A549 (cell line): ENCODE measurements around the gene MMRN1. TPM values are rescaled to one million over a fixed set of nuclear protein-coding genes. Genes with fewer than 3 reads are reported as not detected.

Experiments used
- ATAC-seq, 2 experiments: fragments of 200-7000 bp in 1 of 2; fragments of >200 bp in 1 of 2; cut with Nextera tagmentation in 1 of 2; cut with Tn5 transposase in 1 of 2; 3 replicates each; pipeline versions ENCODE4 v1.8.0 to v1.9.1; 2018 to 2020; ENCODE audit warnings: mild to moderate bottlenecking in 1 of 2, moderate library complexity in 1 of 2
- CTCF ChIA-PET: fragments of 300-600 bp; sonication (Branson Sonifier 250); formaldehyde crosslinking; extraction: SDS; loops from one replicate; lab custom pipeline; 2021; ENCODE audit warnings: antibody characterized with exemption, inconsistent platforms; lab: Yijun Ruan, JAX
- POLR2A ChIA-PET: fragments of 350-600 bp; formaldehyde crosslinking; extraction: SDS; loops from one replicate; lab custom pipeline; 2021; ENCODE audit warnings: antibody characterized with exemption, inconsistent platforms; lab: Yijun Ruan, JAX
- DNase-seq, 2 experiments: peaks; one replicate each; pipeline versions ENCODE4 v3.0.0 to v3.0.0-alpha.2; 2011 to 2016; ENCODE audit warnings: low read depth in 1 of 2, low spot score in 1 of 2
- FAIRE-seq: peaks from 2 replicates; lab custom pipeline; 2011; peaks lifted over from hg19 to GRCh38; lab: Jason Lieb, UNC
- H3K27ac ChIP-seq, 2 experiments: fragments of >200 bp; sonication (Bioruptor Twin); formaldehyde crosslinking; 3 replicates each; pipeline ENCODE4 v1.5.1; 2016 to 2017
- H3K4me1 ChIP-seq: fragments of >200 bp; sonication (Bioruptor Twin); formaldehyde crosslinking; 3 replicates; pipeline ENCODE4 v1.6.1; 2016
- H3K4me2 ChIP-seq: fragments of >200 bp; sonication (Bioruptor Twin); formaldehyde crosslinking; 3 replicates; pipeline ENCODE4 v1.6.1; 2016
- H3K4me3 ChIP-seq: fragments of >200 bp; sonication (Bioruptor Twin); formaldehyde crosslinking; 3 replicates; pipeline ENCODE4 v1.5.1; 2016
- H3K9me3 ChIP-seq: fragments of >200 bp; sonication (Bioruptor Twin); formaldehyde crosslinking; 3 replicates; pipeline ENCODE4 v1.6.1; 2016
- BCL3 ChIP-seq: fragments of >200 bp; sonication (Bioruptor Twin); formaldehyde crosslinking; IDR thresholded peaks from 3 replicates; pipeline ENCODE4 v1.6.1; 2016
- CBX8 ChIP-seq: fragments of 200-600 bp; sonication (generic); IDR thresholded peaks from 2 replicates; pipeline ENCODE4 v1.6.1; 2016
- CEBPB ChIP-seq, 2 experiments: fragments of >200 bp in 1 of 2; sonication (Bioruptor Twin) in 1 of 2; formaldehyde crosslinking in 1 of 2; IDR thresholded peaks; 2 replicates each; pipeline ENCODE4 v1.6.1; 2012 to 2016
- CHD2 ChIP-seq: fragments of 150-350 bp; IDR thresholded peaks from 2 replicates; pipeline ENCODE4 v1.6.1; 2014; ENCODE audit warnings: low read length; ENCODE audit not compliant: partially characterized antibody
- CTCF ChIP-seq: fragments of >200 bp; sonication (Bioruptor Twin); formaldehyde crosslinking; IDR thresholded peaks from 3 replicates; pipeline ENCODE4 v1.5.1; 2016
- EHMT2 ChIP-seq: fragments of 200-600 bp; sonication (generic); IDR thresholded peaks from 2 replicates; pipeline ENCODE4 v1.6.1; 2016; ENCODE audit warnings: antibody characterized with exemption, low read depth, mild to moderate bottlenecking, moderate library complexity
- ELK1 ChIP-seq: fragments of 150-350 bp; IDR thresholded peaks from 2 replicates; pipeline ENCODE4 v1.6.1; 2014; ENCODE audit warnings: low read depth, mild to moderate bottlenecking, low read length
- ESRRA ChIP-seq: fragments of 150-350 bp; IDR thresholded peaks from 2 replicates; pipeline ENCODE4 v1.6.1; 2014; ENCODE audit warnings: mild to moderate bottlenecking, low read length, borderline replicate concordance
- HOXB5 ChIP-seq: fragments of 250-450 bp; sonication (Bioruptor Pico); IDR thresholded peaks from 2 replicates; pipeline ENCODE4 v1.5.0; 2020; ENCODE audit warnings: mild to moderate bottlenecking, moderate library complexity
- KDM1A ChIP-seq: fragments of 200-600 bp; sonication (generic); IDR thresholded peaks from 2 replicates; pipeline ENCODE4 v1.6.1; 2016; ENCODE audit warnings: low read depth, mild to moderate bottlenecking
- KDM5A ChIP-seq: fragments of 200-600 bp; sonication (generic); IDR thresholded peaks from 2 replicates; pipeline ENCODE4 v1.6.1; 2016; ENCODE audit warnings: antibody characterized with exemption, mild to moderate bottlenecking
- MAX ChIP-seq: IDR thresholded peaks from 2 replicates; pipeline ENCODE4 v1.6.1; 2012
- MAZ ChIP-seq: fragments of 150-350 bp; IDR thresholded peaks from 2 replicates; pipeline ENCODE4 v1.6.1; 2014; ENCODE audit warnings: antibody characterized with exemption, low read depth, low read length, borderline replicate concordance
- MYC ChIP-seq: IDR thresholded peaks from 2 replicates; pipeline ENCODE4 v1.6.1; 2012; ENCODE audit warnings: mild to moderate bottlenecking, inconsistent platforms, low read length, improper control_type of control experiment, borderline replicate concordance
- NFE2L2 ChIP-seq: fragments of 150-350 bp; conservative IDR thresholded peaks from 2 replicates; pipeline ENCODE4 v1.6.1; 2014; ENCODE audit warnings: low read length
- PBX3 ChIP-seq: IDR thresholded peaks from 2 replicates; pipeline ENCODE4 v1.6.1; 2012
- POLR2AphosphoS2 ChIP-seq: conservative IDR thresholded peaks from 2 replicates; pipeline ENCODE4 v1.6.1; 2012; ENCODE audit warnings: low read length, improper control_type of control experiment, inconsistent platforms
- REST ChIP-seq: fragments of 200-600 bp; sonication (generic); IDR thresholded peaks from 2 replicates; pipeline ENCODE4 v1.6.1; 2016; ENCODE audit warnings: antibody characterized with exemption, mild to moderate bottlenecking, moderate library complexity
- RFX5 ChIP-seq: fragments of 450-650 bp; IDR thresholded peaks from 2 replicates; pipeline ENCODE4 v1.7.1; 2014; ENCODE audit warnings: antibody characterized with exemption, mild to moderate bottlenecking, moderate library complexity
- TFCP2L1 ChIP-seq: fragments of 250-450 bp; sonication (Bioruptor Pico); IDR thresholded peaks from 2 replicates; pipeline ENCODE4 v1.5.0; 2021; ENCODE audit warnings: mild to moderate bottlenecking
- ZSCAN20 ChIP-seq: fragments of 250-450 bp; sonication (Bioruptor Pico); IDR thresholded peaks from 2 replicates; pipeline ENCODE4 v1.8.0; 2022; ENCODE audit warnings: mild to moderate bottlenecking, moderate library complexity
- WGBS: methylation state at CpG from one replicate; pipeline ENCODE4 v1.1.6; 2017; ENCODE audit errors: missing lambda C conversion rate; 5-methylcytosine and 5-hydroxymethylcytosine counted together
- polyA plus RNA-seq, 4 experiments: library from polyadenylated mRNA; depleted of rRNA in 3 of 4; stranded (reverse); fragments of >200 nt; fragmentation: RNase III in 1 of 4; extraction: RNeasy Plus Mini Kit Qiagen cat#74134 plus additional on column Dnase treatment in 1 of 4; gene quantifications; 2 replicates in 3 of 4; 3 replicates in 1 of 4; pipeline ENCODE4 v1.2.3, GENCODE V29; 2011 to 2017
- TF ChIP-seq, protein P1 (sequence below): fragments of >200 bp; sonication (Bioruptor Twin); formaldehyde crosslinking; IDR thresholded peaks from 2 replicates; pipeline ENCODE4 v1.6.1; 2016
- TF ChIP-seq, protein P2 (sequence below): fragments of 250-450 bp; sonication (Bioruptor Pico); IDR thresholded peaks from 2 replicates; pipeline ENCODE4 v1.5.0; 2021; ENCODE audit warnings: mild to moderate bottlenecking, moderate library complexity, borderline replicate concordance

Gene MMRN1
- polyA plus RNA-seq, 2 of the 4 experiments (the other 2 are of a cell fraction), result not detected

DNA sequence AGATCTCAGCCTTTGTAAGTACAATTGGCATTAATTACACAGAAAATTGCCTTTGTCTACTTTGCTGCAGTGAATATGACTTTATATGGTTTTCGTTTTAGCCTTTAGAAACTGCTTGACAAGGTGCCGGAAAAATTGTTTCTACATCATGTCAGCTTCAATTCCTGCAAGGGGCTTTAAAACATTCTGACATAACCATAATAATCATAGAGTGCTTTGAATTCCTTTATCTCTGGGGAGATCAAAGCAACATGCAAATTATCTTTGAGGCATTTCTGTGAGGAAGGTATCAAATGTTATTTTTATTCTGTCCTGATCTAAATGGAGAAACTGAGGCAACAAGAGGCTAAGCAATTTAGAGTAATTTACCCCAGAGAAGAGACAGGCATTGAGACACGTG is 57.8 kb downstream of the MMRN1 start:
- DNase-seq, result no peak
- no peak for ATAC-seq
- H3K4me2 ChIP-seq, result no peak overlapping the region
- no peaks in the 10 kb centered on the region for H3K4me1 ChIP-seq
- CTCF ChIA-PET, result no interaction called here
- POLR2A ChIA-PET, result no interaction called here
- no peak overlapping the region for H3K4me3 ChIP-seq
- TF ChIP-seq NFE2L2 (no peak), KDM5A (no peak), ELK1 (no peak), CTCF (no peak), MAZ (no peak), CEBPB (IDR thresholded peaks at IDR 0.05) (no peak), TFCP2L1 (CRISPR knock-in tag) (no peak), PBX3 (no peak), ZSCAN20 (CRISPR knock-in tag) (no peak), MAX (no peak), EHMT2 (no peak), POLR2AphosphoS2 (no peak)
- TF ChIP-seq, protein P1, sequence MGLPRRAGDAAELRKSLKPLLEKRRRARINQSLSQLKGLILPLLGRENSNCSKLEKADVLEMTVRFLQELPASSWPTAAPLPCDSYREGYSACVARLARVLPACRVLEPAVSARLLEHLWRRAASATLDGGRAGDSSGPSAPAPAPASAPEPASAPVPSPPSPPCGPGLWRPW, result no peak
- FAIRE-seq, result no peak
- no peaks in the 10 kb centered on the region for H3K9me3 ChIP-seq
- H3K27ac ChIP-seq, result no peak overlapping the region
- 29% methylated on average over 3 of the region's 3 CpGs for WGBS

- FAIRE-seq (no peak), ATAC-seq (no peak), DNase-seq (no peak)
- ChIA-PET POLR2A (no interaction called here), CTCF (no interaction called here)
- 63% methylated on average over 13 of the region's 13 CpGs for WGBS
- H3K4me1 ChIP-seq, result no peaks in the 10 kb centered on the region
- no peak overlapping the region for H3K4me2 ChIP-seq
- no peak overlapping the region for H3K27ac ChIP-seq
- no peaks in the 10 kb centered on the region for H3K9me3 ChIP-seq
- no peak overlapping the region for H3K4me3 ChIP-seq
- no peak for TF ChIP-seq BCL3
- no peak for TF ChIP-seq ESRRA
- no peak for TF ChIP-seq PBX3
- TF ChIP-seq, protein P2, sequence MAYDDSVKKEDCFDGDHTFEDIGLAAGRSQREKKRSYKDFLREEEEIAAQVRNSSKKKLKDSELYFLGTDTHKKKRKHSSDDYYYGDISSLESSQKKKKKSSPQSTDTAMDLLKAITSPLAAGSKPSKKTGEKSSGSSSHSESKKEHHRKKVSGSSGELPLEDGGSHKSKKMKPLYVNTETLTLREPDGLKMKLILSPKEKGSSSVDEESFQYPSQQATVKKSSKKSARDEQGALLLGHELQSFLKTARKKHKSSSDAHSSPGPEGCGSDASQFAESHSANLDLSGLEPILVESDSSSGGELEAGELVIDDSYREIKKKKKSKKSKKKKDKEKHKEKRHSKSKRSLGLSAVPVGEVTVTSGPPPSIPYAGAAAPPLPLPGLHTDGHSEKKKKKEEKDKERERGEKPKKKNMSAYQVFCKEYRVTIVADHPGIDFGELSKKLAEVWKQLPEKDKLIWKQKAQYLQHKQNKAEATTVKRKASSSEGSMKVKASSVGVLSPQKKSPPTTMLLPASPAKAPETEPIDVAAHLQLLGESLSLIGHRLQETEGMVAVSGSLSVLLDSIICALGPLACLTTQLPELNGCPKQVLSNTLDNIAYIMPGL (CRISPR knock-in tag), result no peak
- TF ChIP-seq KDM1A, result no peak
- no peak for TF ChIP-seq RFX5
- no peak for TF ChIP-seq MYC
- TF ChIP-seq HOXB5 (CRISPR knock-in tag), result no peak
- no peak for TF ChIP-seq CBX8
- no peak for TF ChIP-seq REST
- TF ChIP-seq CEBPB (IDR thresholded peaks at IDR 0.05), result no peak
- no peak for TF ChIP-seq CHD2
Measured at GRCh38 chr4:89954906-89955695, 60.4 kb downstream of the MMRN1 start.
